KMS-11 (cell line): ENCODE data around the gene IFI27.
"Not testable (repeated sequence)": the region's sequence is repeated elsewhere in the genome, so short reads cannot be mapped to it uniquely, and the experiment has no call there.

ENCODE experiments used
- H2AFZ ChIP-seq: fragments of 200-600 bp; sonication (generic); 2 replicates; pipeline ENCODE4 v1.6.1; 2016; ENCODE audit warnings: antibody characterized with exemption, mixed run types, low read depth
- H3K27ac ChIP-seq: fragments of 200-600 bp; sonication (generic); 2 replicates; pipeline ENCODE4 v1.6.1; 2016; ENCODE audit warnings: mild to moderate bottlenecking, mixed run types
- H3K27me3 ChIP-seq: fragments of 200-600 bp; sonication (generic); 2 replicates; pipeline ENCODE4 v1.6.1; 2017; ENCODE audit warnings: mild to moderate bottlenecking, low read depth, mixed run types, moderate library complexity; ENCODE audit not compliant: insufficient read depth
- H3K36me3 ChIP-seq: fragments of 200-600 bp; sonication (generic); 2 replicates; pipeline ENCODE4 v1.6.1; 2017; ENCODE audit warnings: mild to moderate bottlenecking, mixed run types; ENCODE audit not compliant: insufficient read depth
- H3K4me1 ChIP-seq: fragments of 200-600 bp; sonication (generic); 2 replicates; pipeline ENCODE4 v1.6.1; 2016; ENCODE audit warnings: mild to moderate bottlenecking, low read depth, mixed run types; ENCODE audit not compliant: poor library complexity, severe bottlenecking
- H3K4me2 ChIP-seq: fragments of 200-600 bp; sonication (generic); 2 replicates; pipeline ENCODE4 v1.7.0; 2016; ENCODE audit warnings: mild to moderate bottlenecking, mixed run types
- H3K4me3 ChIP-seq: fragments of 200-600 bp; sonication (generic); IDR thresholded peaks from 2 replicates; pipeline ENCODE4 v1.6.1; 2017; ENCODE audit warnings: low read depth, low read length, mixed read lengths; ENCODE audit not compliant: insufficient read depth
- H3K79me2 ChIP-seq: fragments of 200-600 bp; sonication (generic); 2 replicates; pipeline ENCODE4 v1.6.1; 2016; ENCODE audit warnings: low read depth, mixed run types; ENCODE audit not compliant: insufficient read depth
- H3K9ac ChIP-seq: fragments of 200-600 bp; sonication (generic); 2 replicates; pipeline ENCODE4 v1.6.1; 2016; ENCODE audit warnings: mild to moderate bottlenecking, mixed run types
- H4K20me1 ChIP-seq: fragments of 200-600 bp; sonication (generic); 2 replicates; pipeline ENCODE4 v1.6.1; 2016; ENCODE audit warnings: mild to moderate bottlenecking, mixed run types; ENCODE audit not compliant: insufficient read depth
- CTCF ChIP-seq: fragments of 200-600 bp; sonication (generic); conservative IDR thresholded peaks from 2 replicates; pipeline ENCODE4 v1.6.1; 2017; ENCODE audit warnings: low read depth, mild to moderate bottlenecking, antibody characterized with exemption, low read length, moderate library complexity, mixed read lengths

Gene IFI27

GRCh38 chr14:94153750-94154342 is 43.3 kb downstream of the IFI27 start:
- no peaks in the 10 kb centered on the region for H3K27me3 ChIP-seq
- no peaks in the 10 kb centered on the region for H3K36me3 ChIP-seq
- H2AFZ ChIP-seq, result no peak overlapping the region
- H4K20me1 ChIP-seq, result no peaks in the 10 kb centered on the region
- no peak overlapping the region for H3K9ac ChIP-seq
- H3K27ac ChIP-seq, result no peak overlapping the region
- no peak overlapping the region for H3K4me2 ChIP-seq
- H3K79me2 ChIP-seq, result no peaks in the 10 kb centered on the region
- no peak for TF ChIP-seq CTCF
- H3K4me1 ChIP-seq, result no peaks in the 10 kb centered on the region
- H3K4me3 ChIP-seq, result no peak overlapping the region

GRCh38 chr14:94156143-94156542 is 45.6 kb downstream of the IFI27 start:
- H4K20me1 ChIP-seq, H3K79me2 ChIP-seq, H2AFZ ChIP-seq: not testable (repeated sequence)

GRCh38 chr14:94157197-94157596 is 46.7 kb downstream of the IFI27 start:
- H3K4me1 ChIP-seq, result no peaks in the 10 kb centered on the region
- no peaks in the 10 kb centered on the region for H3K36me3 ChIP-seq
- H3K4me2 ChIP-seq, result no peak overlapping the region
- no peaks in the 10 kb centered on the region for H4K20me1 ChIP-seq
- H3K4me3 ChIP-seq, result no peak overlapping the region
- TF ChIP-seq CTCF, result no peak
- H2AFZ ChIP-seq, result no peak overlapping the region
- no peak overlapping the region for H3K27ac ChIP-seq
- H3K79me2 ChIP-seq, result no peaks in the 10 kb centered on the region
- H3K27me3 ChIP-seq, result no peaks in the 10 kb centered on the region
- H3K9ac ChIP-seq, result no peak overlapping the region

More at GRCh38 chr14:94156143-94156542, 45.6 kb downstream of the IFI27 start:
- H3K36me3 ChIP-seq, H3K4me2 ChIP-seq, H3K4me1 ChIP-seq, H3K4me3 ChIP-seq, H3K27ac ChIP-seq, H3K9ac ChIP-seq, H3K27me3 ChIP-seq: not testable (repeated sequence)

GRCh38 chr14:94158239-94158883 is 47.8 kb downstream of the IFI27 start:
- H4K20me1 ChIP-seq, result no peaks in the 10 kb centered on the region
- H3K36me3 ChIP-seq, result no peaks in the 10 kb centered on the region
- no peak overlapping the region for H3K27ac ChIP-seq
- TF ChIP-seq CTCF, result no peak
- no peak overlapping the region for H2AFZ ChIP-seq
- no peak overlapping the region for H3K4me3 ChIP-seq
- no peaks in the 10 kb centered on the region for H3K79me2 ChIP-seq
- no peak overlapping the region for H3K4me2 ChIP-seq
- no peak overlapping the region for H3K9ac ChIP-seq
- H3K27me3 ChIP-seq, result no peaks in the 10 kb centered on the region
- H3K4me1 ChIP-seq, result no peaks in the 10 kb centered on the region

- Histone ChIP-seq H3K27ac (no peak overlapping the region), H3K4me3 (no peak overlapping the region), H3K4me1 (no peaks in the 10 kb centered on the region), H3K4me2 (no peak overlapping the region), H3K79me2 (no peaks in the 10 kb centered on the region), H4K20me1 (no peaks in the 10 kb centered on the region), H3K36me3 (no peaks in the 10 kb centered on the region), H2AFZ (no peak overlapping the region), H3K9ac (no peak overlapping the region), H3K27me3 (no peaks in the 10 kb centered on the region)
- no peak for TF ChIP-seq CTCF
Measured at GRCh38 chr14:94161058-94161457, 50.5 kb downstream of the IFI27 start.
